H9 (cell line): ENCODE measurements around the gene C16orf92. TPM values are rescaled to one million over a fixed set of nuclear protein-coding genes. Genes with fewer than 3 reads are reported as not detected.

ENCODE experiments used
- DNase-seq: peaks from one replicate; pipeline ENCODE4 v3.0.0-alpha.2; 2017
- H2AFZ ChIP-seq: one replicate; pipeline ENCODE4 v1.6.1; 2013; ENCODE audit warnings: mild to moderate bottlenecking, low read length, control low read depth, moderate library complexity
- H2AK5ac ChIP-seq: 2 replicates; pipeline ENCODE4 v1.6.1; 2013; ENCODE audit warnings: low read length, control low read depth, mixed read lengths; ENCODE audit not compliant: insufficient read length
- H2BK120ac ChIP-seq: one replicate; pipeline ENCODE4 v1.6.1; 2013; ENCODE audit warnings: low read depth, mild to moderate bottlenecking, low read length, control low read depth, inconsistent platforms; ENCODE audit not compliant: poor library complexity, severe bottlenecking
- H2BK12ac ChIP-seq: 2 replicates; pipeline ENCODE4 v1.6.1; 2013; ENCODE audit warnings: low read length, control low read depth, mixed read lengths, low read depth; ENCODE audit not compliant: insufficient read length
- H2BK15ac ChIP-seq: 2 replicates; pipeline ENCODE4 v1.6.1; 2013; ENCODE audit warnings: low read depth, low read length, control low read depth
- H2BK20ac ChIP-seq: one replicate; pipeline ENCODE4 v1.6.1; 2013; ENCODE audit warnings: low read depth, mild to moderate bottlenecking, low read length, control low read depth, inconsistent platforms; ENCODE audit not compliant: poor library complexity, severe bottlenecking
- H2BK5ac ChIP-seq: 2 replicates; pipeline ENCODE4 v1.6.1; 2013; ENCODE audit warnings: low read length, control low read depth, mixed read lengths; ENCODE audit not compliant: insufficient read length
- H3K14ac ChIP-seq: 2 replicates; pipeline ENCODE4 v1.6.1; 2013; ENCODE audit warnings: low read length, control low read depth; ENCODE audit not compliant: insufficient read depth
- H3K18ac ChIP-seq: 2 replicates; pipeline ENCODE4 v1.6.1; 2013; ENCODE audit warnings: low read depth, mild to moderate bottlenecking, mixed read lengths, low read length, control low read depth; ENCODE audit not compliant: insufficient read length
- H3K23ac ChIP-seq: 2 replicates; pipeline ENCODE4 v1.6.1; 2013; ENCODE audit warnings: low read length, control low read depth, mixed read lengths, low read depth; ENCODE audit not compliant: insufficient read length
- H3K23me2 ChIP-seq: 2 replicates; pipeline ENCODE4 v1.6.1; 2013; ENCODE audit warnings: low read depth, mild to moderate bottlenecking, mixed read lengths, low read length, control low read depth; ENCODE audit not compliant: insufficient read length, poor library complexity, severe bottlenecking
- H3K27ac ChIP-seq: 2 replicates; pipeline ENCODE4 v1.5.1; 2013; ENCODE audit warnings: low read length, control low read depth, mixed read lengths, low read depth; ENCODE audit not compliant: insufficient read length
- H3K27me3 ChIP-seq: 2 replicates; pipeline ENCODE4 v1.6.1; 2013; ENCODE audit warnings: low read length, control low read depth, inconsistent platforms; ENCODE audit not compliant: insufficient read depth
- H3K4ac ChIP-seq: 2 replicates; pipeline ENCODE4 v1.6.1; 2013; ENCODE audit warnings: low read depth, mild to moderate bottlenecking, control low read depth, inconsistent platforms, low read length, moderate library complexity
- H3K4me1 ChIP-seq: 2 replicates; pipeline ENCODE4 v1.6.1; 2013; ENCODE audit warnings: low read length, control low read depth, inconsistent platforms; ENCODE audit not compliant: insufficient read depth
- H3K4me2 ChIP-seq: 2 replicates; pipeline ENCODE4 v1.6.1; 2013; ENCODE audit warnings: low read length, control low read depth, mixed read lengths; ENCODE audit not compliant: insufficient read length, insufficient read depth
- H3K56ac ChIP-seq: 2 replicates; pipeline ENCODE4 v1.6.1; 2013; ENCODE audit warnings: low read depth, mild to moderate bottlenecking, mixed read lengths, low read length, control low read depth; ENCODE audit not compliant: insufficient read length
- H3K79me1 ChIP-seq: 2 replicates; pipeline ENCODE4 v1.6.1; 2013; ENCODE audit warnings: low read depth, mild to moderate bottlenecking, moderate library complexity, low read length, control low read depth, inconsistent platforms; ENCODE audit not compliant: insufficient read depth, poor library complexity, severe bottlenecking
- H3K79me2 ChIP-seq: 2 replicates; pipeline ENCODE4 v1.6.1; 2013; ENCODE audit warnings: low read length, control low read depth, inconsistent platforms; ENCODE audit not compliant: insufficient read depth
- H3K9ac ChIP-seq: 2 replicates; pipeline ENCODE4 v1.6.1; 2013; ENCODE audit warnings: low read length, control low read depth, mixed read lengths; ENCODE audit not compliant: insufficient read length; ENCODE audit errors: extremely low read depth
- H3K9me3 ChIP-seq: one replicate; pipeline ENCODE4 v1.6.1; 2013; ENCODE audit warnings: low read depth, low read length, inconsistent platforms; ENCODE audit not compliant: control insufficient read depth
- H3T11ph ChIP-seq: one replicate; pipeline ENCODE4 v1.6.1; 2013; ENCODE audit warnings: mild to moderate bottlenecking, low read length, control low read depth, inconsistent platforms
- H4K20me1 ChIP-seq: one replicate; pipeline ENCODE4 v1.6.1; 2013; ENCODE audit not compliant: control insufficient read depth, insufficient read length, insufficient read depth
- H4K5ac ChIP-seq: 2 replicates; pipeline ENCODE4 v1.6.1; 2013; ENCODE audit warnings: low read depth, mild to moderate bottlenecking, mixed read lengths, low read length, control low read depth; ENCODE audit not compliant: insufficient read length
- H4K8ac ChIP-seq: replicated peaks from 2 replicates; pipeline ENCODE4 v1.6.1; 2013; ENCODE audit warnings: low read length, control low read depth, mixed read lengths, low read depth; ENCODE audit not compliant: insufficient read length
- H4K91ac ChIP-seq: 2 replicates; pipeline ENCODE4 v1.6.1; 2013; ENCODE audit warnings: low read depth, mild to moderate bottlenecking, moderate library complexity, mixed read lengths, low read length, control low read depth; ENCODE audit not compliant: insufficient read length
- H3K27ac Mint-ChIP-seq, 3 experiments: 2 replicates in 2 of 3; 3 replicates in 1 of 3; pipeline ENCODE4 v1.8.0; 2020 to 2021; ENCODE audit warnings: mixed read lengths in 3 of 3, mild to moderate bottlenecking in 1 of 3, moderate library complexity in 1 of 3
- H3K27me3 Mint-ChIP-seq: 2 replicates; pipeline ENCODE4 v1.8.0; 2021; ENCODE audit warnings: low read depth, mild to moderate bottlenecking, moderate library complexity, mixed read lengths
- H3K36me3 Mint-ChIP-seq, 3 experiments: 2 replicates in 2 of 3; 3 replicates in 1 of 3; pipeline ENCODE4 v1.8.0; 2020 to 2021; ENCODE audit warnings: low read depth in 3 of 3, mixed read lengths in 3 of 3; ENCODE audit not compliant: insufficient read depth in 1 of 3
- H3K4me1 Mint-ChIP-seq, 2 experiments: 2 replicates each; pipeline ENCODE4 v1.8.0; 2020; ENCODE audit warnings: mixed read lengths in 2 of 2
- H3K4me3 Mint-ChIP-seq, 2 experiments: 2 replicates in 1 of 2; 3 replicates in 1 of 2; pipeline ENCODE4 v1.8.0; 2020 to 2021; ENCODE audit warnings: mild to moderate bottlenecking in 2 of 2, mixed read lengths in 2 of 2, moderate library complexity in 1 of 2
- H3K9me3 Mint-ChIP-seq, 2 experiments: 2 replicates in 1 of 2; 3 replicates in 1 of 2; pipeline ENCODE4 v1.8.0; 2020; ENCODE audit warnings: mild to moderate bottlenecking in 2 of 2, mixed read lengths in 2 of 2, moderate library complexity in 1 of 2
- WGBS: extraction: QIAGEN DNeasy Blood & Tissue Kit; methylation state at CpG from one replicate; pipeline ENCODE4 v1.1.7; 2013; ENCODE audit warnings: missing lambda C conversion rate, low lambda C conversion rate, mixed read lengths; ENCODE audit not compliant: insufficient read length; ENCODE audit errors: extremely low coverage; 5-methylcytosine and 5-hydroxymethylcytosine counted together
- total RNA-seq: library from RNA; stranded (reverse); gene quantifications from 2 replicates; pipeline ENCODE4 v1.2.1, GENCODE V29; 2021
- TF ChIP-seq, protein P1 (sequence below): fragments of 200-600 bp; sonication (generic); conservative IDR thresholded peaks from 3 replicates; pipeline ENCODE4 v1.8.0; 2021; ENCODE audit warnings: antibody characterized with exemption, mild to moderate bottlenecking

The C16orf92 gene
- total RNA-seq, 1 experiment from 2014 or later = not detected

DNA sequence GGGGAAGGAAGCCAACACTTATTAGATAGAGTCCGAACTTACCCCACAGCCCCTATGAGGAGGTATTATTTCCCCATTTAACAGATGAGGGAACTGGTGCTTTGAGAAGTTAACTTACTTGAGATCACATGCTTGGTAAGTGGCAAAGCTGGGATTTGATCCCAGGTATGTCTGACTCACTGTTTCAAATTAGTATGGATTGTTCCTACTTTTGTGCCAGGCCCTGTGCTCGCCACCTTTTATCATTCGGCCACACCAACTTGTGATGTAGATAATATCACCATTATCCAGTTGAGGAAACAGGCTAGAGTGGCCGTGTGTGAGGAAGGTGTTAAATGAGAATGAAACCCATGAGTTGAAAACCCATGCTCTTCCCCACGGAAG, 38.2 kb upstream of the C16orf92 start:
- H3K56ac ChIP-seq = no peak overlapping the region
- H3K9ac ChIP-seq = no peak overlapping the region
- peaks cover 48 to 87% (median 78%) of the 10 kb centered on the region in 3 experiments for H3K36me3 Mint-ChIP-seq
- no peak overlapping the region for H2BK20ac ChIP-seq
- no peak overlapping the region for H2BK120ac ChIP-seq
- H3K27ac ChIP-seq = no peak overlapping the region
- H3K4me1 Mint-ChIP-seq = no peaks in the 10 kb centered on the region
- no peak overlapping the region for H3K4me3 Mint-ChIP-seq
- no peaks in the 10 kb centered on the region for H3K27me3 ChIP-seq
- no peak overlapping the region for H4K8ac ChIP-seq
- H3K9me3 ChIP-seq = no peaks in the 10 kb centered on the region
- H4K20me1 ChIP-seq = no peaks in the 10 kb centered on the region
- H4K5ac ChIP-seq = no peak overlapping the region
- H4K91ac ChIP-seq = no peak overlapping the region
- H3K14ac ChIP-seq = no peak overlapping the region
- TF ChIP-seq, protein P1, sequence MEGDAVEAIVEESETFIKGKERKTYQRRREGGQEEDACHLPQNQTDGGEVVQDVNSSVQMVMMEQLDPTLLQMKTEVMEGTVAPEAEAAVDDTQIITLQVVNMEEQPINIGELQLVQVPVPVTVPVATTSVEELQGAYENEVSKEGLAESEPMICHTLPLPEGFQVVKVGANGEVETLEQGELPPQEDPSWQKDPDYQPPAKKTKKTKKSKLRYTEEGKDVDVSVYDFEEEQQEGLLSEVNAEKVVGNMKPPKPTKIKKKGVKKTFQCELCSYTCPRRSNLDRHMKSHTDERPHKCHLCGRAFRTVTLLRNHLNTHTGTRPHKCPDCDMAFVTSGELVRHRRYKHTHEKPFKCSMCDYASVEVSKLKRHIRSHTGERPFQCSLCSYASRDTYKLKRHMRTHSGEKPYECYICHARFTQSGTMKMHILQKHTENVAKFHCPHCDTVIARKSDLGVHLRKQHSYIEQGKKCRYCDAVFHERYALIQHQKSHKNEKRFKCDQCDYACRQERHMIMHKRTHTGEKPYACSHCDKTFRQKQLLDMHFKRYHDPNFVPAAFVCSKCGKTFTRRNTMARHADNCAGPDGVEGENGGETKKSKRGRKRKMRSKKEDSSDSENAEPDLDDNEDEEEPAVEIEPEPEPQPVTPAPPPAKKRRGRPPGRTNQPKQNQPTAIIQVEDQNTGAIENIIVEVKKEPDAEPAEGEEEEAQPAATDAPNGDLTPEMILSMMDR = no peak
- H3K9me3 Mint-ChIP-seq = no peaks in the 10 kb centered on the region
- no peak overlapping the region for H2AK5ac ChIP-seq
- H3K4ac ChIP-seq = no peak overlapping the region
- H2BK15ac ChIP-seq = no peak overlapping the region
- no peaks in the 10 kb centered on the region for H3K79me1 ChIP-seq
- no peak for DNase-seq
- H3K18ac ChIP-seq = no peak overlapping the region
- no peak overlapping the region for H2BK12ac ChIP-seq
- H3T11ph ChIP-seq = no peak overlapping the region
- H3K79me2 ChIP-seq = no peaks in the 10 kb centered on the region
- H2AFZ ChIP-seq = no peak overlapping the region
- no peak overlapping the region for H2BK5ac ChIP-seq
- H3K23ac ChIP-seq = no peak overlapping the region
- no peak overlapping the region for H3K4me2 ChIP-seq
- WGBS = no CpG with 5 or more reads among the region's 5 CpGs
- no peaks in the 10 kb centered on the region for H3K23me2 ChIP-seq
- H3K4me1 ChIP-seq = no peaks in the 10 kb centered on the region
- H3K27ac Mint-ChIP-seq = no peak overlapping the region
- no peaks in the 10 kb centered on the region for H3K27me3 Mint-ChIP-seq
